Measurements from ENCODE around the gene RESP18.

DNA sequence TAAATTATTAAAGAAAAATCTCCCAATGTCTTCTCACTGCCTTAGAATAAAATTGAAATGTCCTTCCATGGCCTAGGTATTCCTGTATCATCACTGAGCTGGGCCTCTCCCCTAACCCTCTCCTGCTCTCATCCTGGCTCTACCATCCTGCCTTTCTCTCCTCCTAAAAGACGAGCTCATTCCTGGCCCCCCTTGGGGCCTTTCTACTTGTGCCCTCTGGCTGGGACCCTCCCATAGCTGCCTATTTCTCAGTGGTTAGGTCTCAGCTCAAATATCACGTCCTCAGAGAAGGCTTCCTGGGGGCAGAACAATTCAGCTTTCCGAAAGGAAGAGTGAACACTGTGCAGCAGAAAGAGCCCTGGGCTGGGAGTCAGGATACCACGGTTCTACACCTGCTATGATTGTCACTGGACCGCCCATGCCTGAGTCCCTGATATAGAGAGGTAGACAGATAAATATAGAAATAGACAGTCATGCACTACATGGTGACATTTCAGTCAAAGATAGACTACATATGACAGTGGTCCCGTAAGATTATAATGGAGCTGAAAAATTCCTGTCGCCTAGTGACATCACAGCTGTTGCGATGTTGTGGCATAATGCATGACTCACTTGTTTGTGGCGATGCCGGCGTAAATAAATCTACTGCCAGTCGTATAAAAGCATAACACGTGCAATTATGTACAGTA, 45.8 kb upstream of the RESP18 start:
- TF ChIP-seq CTCF (IDR thresholded peaks at IDR 0.05) = no peak
- no peak for TF ChIP-seq POLR2A (IDR thresholded peaks at IDR 0.05)
